GM12874 (cell line): ENCODE results near the gene CD79A.

Experiments used
- TF ChIP-seq, protein P1 (sequence below): IDR thresholded peaks from 2 replicates; pipeline ENCODE4 v1.5.1; 2011; ENCODE audit warnings: low read depth, mild to moderate bottlenecking, control low read depth, low read length, moderate library complexity; ENCODE audit not compliant: insufficient read depth

CD79A gene

DNA sequence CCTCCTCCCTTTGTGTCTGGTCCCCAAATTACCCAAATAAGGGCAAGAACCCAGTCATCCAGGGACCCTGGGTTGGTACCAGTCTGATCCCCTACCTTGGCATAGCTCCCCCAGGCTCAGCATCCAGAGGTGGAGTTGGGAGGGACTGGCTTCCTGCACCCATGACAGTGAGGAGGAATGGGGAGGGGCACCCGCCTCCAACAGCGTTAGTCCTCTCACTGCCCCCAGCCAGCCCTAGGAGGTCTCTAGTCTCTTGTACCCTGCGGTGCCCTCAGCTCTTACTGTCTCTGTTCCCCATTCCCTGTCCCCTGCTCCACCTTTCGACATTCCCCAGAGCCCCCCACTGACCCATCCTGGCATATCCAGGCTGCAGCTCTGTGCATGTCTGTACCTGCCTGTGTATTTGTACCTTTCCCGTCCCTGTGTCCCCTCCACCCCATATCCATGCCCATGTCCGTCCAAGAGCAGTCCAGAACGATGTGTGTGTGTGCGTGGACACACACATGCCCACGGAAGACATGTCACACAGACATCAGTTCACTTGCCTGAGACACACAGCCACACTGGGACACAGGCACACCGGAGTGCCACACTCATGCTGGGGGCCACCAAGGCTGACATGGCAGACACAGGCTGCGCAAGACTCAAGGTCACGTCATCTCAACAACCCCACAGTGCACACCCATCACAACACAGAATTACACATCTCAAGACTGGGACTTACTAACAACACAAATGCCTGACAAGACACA is 33.3 kb downstream of the CD79A start:
- TF ChIP-seq, protein P1, sequence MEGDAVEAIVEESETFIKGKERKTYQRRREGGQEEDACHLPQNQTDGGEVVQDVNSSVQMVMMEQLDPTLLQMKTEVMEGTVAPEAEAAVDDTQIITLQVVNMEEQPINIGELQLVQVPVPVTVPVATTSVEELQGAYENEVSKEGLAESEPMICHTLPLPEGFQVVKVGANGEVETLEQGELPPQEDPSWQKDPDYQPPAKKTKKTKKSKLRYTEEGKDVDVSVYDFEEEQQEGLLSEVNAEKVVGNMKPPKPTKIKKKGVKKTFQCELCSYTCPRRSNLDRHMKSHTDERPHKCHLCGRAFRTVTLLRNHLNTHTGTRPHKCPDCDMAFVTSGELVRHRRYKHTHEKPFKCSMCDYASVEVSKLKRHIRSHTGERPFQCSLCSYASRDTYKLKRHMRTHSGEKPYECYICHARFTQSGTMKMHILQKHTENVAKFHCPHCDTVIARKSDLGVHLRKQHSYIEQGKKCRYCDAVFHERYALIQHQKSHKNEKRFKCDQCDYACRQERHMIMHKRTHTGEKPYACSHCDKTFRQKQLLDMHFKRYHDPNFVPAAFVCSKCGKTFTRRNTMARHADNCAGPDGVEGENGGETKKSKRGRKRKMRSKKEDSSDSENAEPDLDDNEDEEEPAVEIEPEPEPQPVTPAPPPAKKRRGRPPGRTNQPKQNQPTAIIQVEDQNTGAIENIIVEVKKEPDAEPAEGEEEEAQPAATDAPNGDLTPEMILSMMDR: no peak

DNA sequence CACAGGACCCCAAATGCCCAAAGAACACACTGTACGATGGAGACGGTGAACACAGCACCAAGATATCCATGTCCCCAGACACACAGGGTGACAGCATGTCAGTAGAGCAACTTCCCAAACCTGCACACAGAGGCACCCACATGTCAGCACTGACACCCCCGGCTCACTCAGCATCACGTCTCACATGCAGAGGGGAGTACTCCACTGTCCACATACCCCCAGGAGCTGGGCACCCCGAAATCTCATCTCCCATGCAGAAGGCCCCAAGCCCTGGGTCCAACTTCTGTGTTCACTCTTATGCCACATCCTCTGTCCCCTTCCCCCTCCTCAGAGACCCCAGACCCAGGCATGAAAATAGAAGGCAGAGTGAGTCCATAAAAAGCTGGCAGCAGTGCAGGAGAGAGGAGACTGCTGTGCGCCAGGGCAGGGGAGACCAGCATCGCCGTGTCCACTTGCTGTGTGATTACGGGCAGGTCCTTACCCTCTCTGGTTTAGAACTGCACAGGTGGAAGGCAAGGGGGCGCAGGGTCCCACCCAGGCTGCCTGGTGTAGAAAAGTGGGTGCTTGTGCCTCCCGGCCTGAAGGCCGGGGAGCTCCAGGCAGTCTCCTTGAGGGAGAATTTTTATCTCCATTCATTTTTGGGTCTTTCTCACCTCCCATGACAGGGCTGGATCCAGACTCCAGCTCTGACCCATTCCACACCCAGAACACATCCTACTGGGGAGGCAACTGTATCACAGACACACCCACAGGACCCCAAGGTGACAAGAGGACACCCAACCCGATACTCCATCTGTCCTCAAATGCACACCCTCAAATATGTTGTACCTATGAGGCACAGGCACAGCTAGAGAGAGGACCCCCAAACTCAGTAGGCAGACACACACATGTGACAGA is 34.2 kb downstream of the CD79A start:
- TF ChIP-seq, protein P1: no peak

DNA sequence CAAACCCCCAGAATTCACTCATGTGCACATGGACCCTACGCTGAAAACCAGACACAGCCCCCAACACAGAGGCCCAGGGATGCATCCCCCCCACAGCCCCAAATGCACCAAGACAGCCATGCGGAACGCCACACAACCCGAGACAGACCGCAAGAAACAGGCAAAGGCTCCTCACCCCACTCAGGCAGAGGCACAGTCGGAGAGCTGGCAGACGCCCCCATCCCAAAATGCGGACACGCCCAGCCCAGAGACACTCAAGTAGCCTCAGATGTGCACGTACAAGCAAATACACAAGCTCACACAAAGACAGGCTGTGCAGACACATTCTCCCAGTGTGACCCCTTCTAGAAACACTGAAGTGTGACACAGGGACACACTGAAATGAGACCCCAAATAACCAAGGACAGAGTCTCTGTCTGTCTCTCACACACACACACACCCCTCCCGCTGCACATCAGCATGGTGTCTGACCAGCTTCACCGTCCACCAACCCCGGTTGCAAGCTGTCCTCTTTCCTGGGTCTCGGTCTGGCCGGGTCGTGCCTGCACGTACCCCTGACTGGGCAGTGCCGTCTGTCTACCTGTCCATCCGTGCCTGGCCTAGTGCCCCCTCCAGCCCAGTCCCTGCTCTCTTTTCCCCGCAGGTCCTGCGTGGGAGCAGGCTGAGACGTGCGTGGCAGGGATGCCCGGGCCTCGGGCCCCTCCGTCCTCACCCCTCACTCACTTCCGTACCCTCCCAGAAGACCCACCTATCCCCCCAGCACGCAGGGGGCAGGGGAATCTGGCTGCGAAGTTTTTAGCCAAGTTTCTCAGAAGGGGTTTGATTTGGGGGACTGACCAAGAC is 35.0 kb downstream of the CD79A start:
- TF ChIP-seq, protein P1: no peak

DNA sequence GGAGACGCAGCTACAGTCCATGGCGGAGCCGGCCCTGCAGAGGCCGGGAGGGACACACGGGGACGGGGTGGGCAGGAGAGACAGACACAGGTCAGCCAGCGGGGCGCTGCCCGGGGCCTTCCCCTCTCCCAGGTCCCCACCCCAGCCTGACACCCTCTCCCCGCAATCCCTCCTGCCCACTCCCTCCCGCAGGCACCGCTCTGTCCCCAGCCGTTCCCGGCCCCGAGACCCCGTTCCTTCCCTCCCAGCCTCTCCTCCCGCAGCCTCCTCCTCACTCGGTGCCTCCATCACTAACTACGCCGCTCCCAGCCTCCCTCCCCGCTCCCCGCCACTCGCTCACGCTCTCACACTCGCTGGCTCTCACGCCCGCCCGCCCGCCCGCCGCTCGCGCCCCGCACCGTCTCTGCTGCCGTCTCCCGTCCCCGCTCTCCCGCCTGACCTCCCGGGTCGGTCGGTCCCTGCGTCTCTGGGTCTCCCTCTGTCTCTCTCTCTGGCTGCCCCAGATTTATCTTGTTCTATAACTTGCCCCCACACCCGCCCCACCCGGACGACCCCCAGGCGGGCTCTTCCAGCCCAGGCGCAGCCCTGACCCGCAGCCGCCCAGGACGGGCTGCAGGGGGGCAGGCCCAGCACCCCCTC is 35.9 kb downstream of the CD79A start:
- TF ChIP-seq, protein P1: no peak

DNA sequence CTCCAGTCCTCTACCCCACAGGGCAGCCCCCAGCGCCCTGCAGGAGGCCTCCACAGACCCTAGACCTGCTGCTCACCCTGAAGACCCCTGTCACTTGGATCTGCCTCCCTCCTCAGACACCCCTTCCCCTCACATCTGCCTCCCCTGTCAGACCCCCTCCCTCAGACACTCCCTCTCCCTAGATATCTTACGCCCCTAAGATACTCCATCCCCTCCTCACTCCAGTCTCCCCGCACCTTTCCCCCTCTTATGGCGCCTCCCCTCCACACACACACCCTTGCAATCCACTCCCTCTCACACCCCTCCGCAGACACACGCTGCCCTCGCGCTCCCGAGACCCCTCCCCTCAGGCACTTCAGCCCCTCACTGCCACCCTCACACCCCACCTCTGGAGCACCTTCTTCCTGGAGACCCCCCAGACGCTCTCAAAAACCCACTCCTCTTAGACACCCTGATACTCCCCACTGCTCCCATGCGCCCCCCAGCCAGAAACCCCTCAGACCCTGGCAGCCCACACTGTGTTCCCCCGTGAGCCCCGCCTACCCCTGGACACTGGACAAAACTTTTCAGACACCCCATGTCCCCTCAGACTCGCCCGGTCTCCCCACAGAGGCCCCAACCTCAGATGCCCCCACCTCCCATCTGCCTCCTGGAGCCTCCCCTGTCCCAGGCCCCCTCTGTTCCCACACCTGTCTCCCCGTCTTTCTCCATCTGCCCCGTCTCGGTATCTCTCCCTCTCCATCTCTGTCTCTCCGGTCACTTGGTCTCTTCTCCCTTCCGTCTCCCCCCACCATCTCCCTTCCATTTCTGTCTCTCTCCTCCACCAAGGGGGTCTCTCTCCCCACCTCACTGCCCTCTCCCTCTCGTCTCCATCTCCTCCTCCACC is 36.7 kb downstream of the CD79A start:
- TF ChIP-seq, protein P1: no peak

DNA sequence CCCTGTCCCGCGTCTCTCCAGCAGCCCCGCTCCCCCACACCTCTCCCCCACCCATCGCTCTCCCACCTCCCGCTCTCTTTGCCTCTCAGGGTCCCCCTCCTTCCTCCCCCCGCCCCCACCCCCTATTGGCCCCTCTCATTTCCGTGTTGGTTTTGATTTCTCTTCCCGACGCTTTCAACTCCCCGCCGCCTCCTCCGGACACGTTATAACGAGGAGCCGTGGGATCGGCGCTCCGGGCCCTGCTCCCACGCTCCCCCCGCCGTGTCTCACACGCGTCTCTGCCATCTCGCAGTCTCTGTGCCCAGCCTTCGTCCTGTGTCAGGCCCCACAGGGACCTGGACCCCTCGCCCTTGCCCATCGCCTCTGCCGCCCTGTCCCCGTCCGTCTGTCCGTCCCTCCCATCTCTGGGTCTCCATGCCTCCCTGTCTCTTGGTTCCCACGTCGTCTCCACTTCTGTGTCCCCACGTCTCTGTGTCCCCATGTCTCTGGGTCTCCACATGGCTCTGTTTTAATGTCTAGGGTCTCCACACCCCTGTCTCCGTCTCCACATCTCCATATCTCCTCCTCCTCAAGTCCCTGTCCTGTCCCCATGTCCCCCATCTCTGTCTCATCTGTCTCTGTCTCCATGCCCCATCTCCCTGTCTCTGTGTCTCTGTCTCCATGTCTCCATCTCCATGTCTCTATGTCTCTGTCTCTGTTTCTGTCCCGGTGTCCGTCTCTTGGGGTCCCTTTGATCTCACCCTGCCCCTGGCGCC is 38.1 kb downstream of the CD79A start:
- TF ChIP-seq, protein P1: no peak
